OCI-LY3 (cell line): ENCODE results near the gene CDIP1.
A peak's percentile ranks its signal among the peaks of the same experiment; 100 is the strongest.

Source experiments
- H2AFZ ChIP-seq: fragments of 200-600, 300-600 bp; shearing (Covaris generic); 2 replicates; pipeline ENCODE4 v1.6.0; 2014; ENCODE audit warnings: antibody characterized with exemption, low read depth, low read length
- H3K27ac ChIP-seq: fragments of 200-600, 300-600 bp; sonication (generic); 2 replicates; pipeline ENCODE4 v1.5.1; 2014; ENCODE audit warnings: mild to moderate bottlenecking, low read length, moderate library complexity, mixed read lengths
- H3K27me3 ChIP-seq: fragments of 200-600, 300-600 bp; sonication (generic); 2 replicates; pipeline ENCODE4 v1.6.1; 2014; ENCODE audit warnings: low read depth, low read length, mixed read lengths
- H3K36me3 ChIP-seq: fragments of 200-600, 300-600 bp; sonication (generic); replicated peaks from 2 replicates; pipeline ENCODE3; 2014; ENCODE audit warnings: low read depth, low read length, mixed read lengths
- H3K4me1 ChIP-seq: fragments of 300-600, 200-600 bp; sonication (generic); 2 replicates; pipeline ENCODE4 v1.6.1; 2014; ENCODE audit warnings: low read length, mixed read lengths
- H3K4me2 ChIP-seq: fragments of 200-600, 300-600 bp; sonication (generic); 2 replicates; pipeline ENCODE4 v1.6.1; 2014; ENCODE audit warnings: low read length, mixed read lengths
- H3K4me3 ChIP-seq: fragments of 300-600, 200-600 bp; sonication (generic); 2 replicates; pipeline ENCODE4 v1.5.1; 2014; ENCODE audit warnings: antibody characterized with exemption, mild to moderate bottlenecking, low read length, moderate library complexity
- H3K79me2 ChIP-seq: fragments of 300-600, 200-600 bp; shearing (Covaris generic); 2 replicates; pipeline ENCODE4 v1.6.1; 2014; ENCODE audit warnings: mild to moderate bottlenecking, low read length, mixed read lengths
- H3K9ac ChIP-seq: fragments of 300-600, 200-600 bp; shearing (Covaris generic); 2 replicates; pipeline ENCODE4 v1.6.0; 2014; ENCODE audit warnings: mild to moderate bottlenecking, low read length, moderate library complexity
- H3K9me3 ChIP-seq: fragments of 200-600, 300-600 bp; shearing (Covaris generic); 2 replicates; pipeline ENCODE4 v1.6.1; 2014; ENCODE audit warnings: low read length, mixed read lengths; ENCODE audit not compliant: insufficient read depth
- H4K20me1 ChIP-seq: fragments of 200-600, 300-600 bp; sonication (generic); 2 replicates; pipeline ENCODE4 v1.6.1; 2016; ENCODE audit warnings: low read length, mixed read lengths; ENCODE audit not compliant: insufficient read depth
- EZH2phosphoT487 ChIP-seq: fragments of 200-600 bp; shearing (Covaris generic); IDR thresholded peaks from 2 replicates; pipeline ENCODE4 v1.6.1; 2018; ENCODE audit warnings: antibody characterized with exemption, mixed run types, low read depth
- TF ChIP-seq, protein P1 (sequence below): fragments of 200-600, 300-600 bp; sonication (generic); IDR thresholded peaks from 2 replicates; pipeline ENCODE4 v1.5.1; 2014; ENCODE audit warnings: antibody characterized with exemption, low read length, low read depth

Gene CDIP1

DNA sequence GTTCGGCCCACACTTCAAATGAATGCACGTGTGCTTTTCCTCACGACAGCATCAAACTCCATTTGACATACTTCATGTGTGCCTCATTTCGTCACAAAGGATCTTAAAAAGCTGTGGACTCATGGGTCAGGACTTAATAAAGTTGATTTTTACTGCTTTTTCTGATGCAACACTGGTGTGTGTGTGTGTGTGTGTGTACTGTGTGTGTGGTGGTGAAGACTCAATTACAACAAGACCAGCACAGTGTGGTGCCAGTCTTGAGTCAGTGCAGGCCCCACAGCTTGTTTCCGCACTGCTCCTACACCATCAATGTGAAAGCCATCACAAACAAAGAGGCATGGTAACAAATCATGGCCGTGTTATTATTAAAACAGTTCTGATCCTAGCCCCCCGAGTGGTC, 17.7 kb downstream of the CDIP1 start:
- Histone ChIP-seq H3K27ac (no peak overlapping the region), H3K36me3 (no peaks in the 10 kb centered on the region), H3K27me3 (no peaks in the 10 kb centered on the region), H3K9me3 (no peaks in the 10 kb centered on the region), H3K79me2 (no peaks in the 10 kb centered on the region), H3K4me1 (peaks cover 3% of the 10 kb centered on the region), H3K4me2 (no peak overlapping the region), H2AFZ (no peak overlapping the region), H4K20me1 (0 out of 2 replicates have a peak, but pooled peaks cover 2% of the 10 kb centered on the region), H3K9ac (no peak overlapping the region), H3K4me3 (no peak overlapping the region)
- TF ChIP-seq, protein P1, sequence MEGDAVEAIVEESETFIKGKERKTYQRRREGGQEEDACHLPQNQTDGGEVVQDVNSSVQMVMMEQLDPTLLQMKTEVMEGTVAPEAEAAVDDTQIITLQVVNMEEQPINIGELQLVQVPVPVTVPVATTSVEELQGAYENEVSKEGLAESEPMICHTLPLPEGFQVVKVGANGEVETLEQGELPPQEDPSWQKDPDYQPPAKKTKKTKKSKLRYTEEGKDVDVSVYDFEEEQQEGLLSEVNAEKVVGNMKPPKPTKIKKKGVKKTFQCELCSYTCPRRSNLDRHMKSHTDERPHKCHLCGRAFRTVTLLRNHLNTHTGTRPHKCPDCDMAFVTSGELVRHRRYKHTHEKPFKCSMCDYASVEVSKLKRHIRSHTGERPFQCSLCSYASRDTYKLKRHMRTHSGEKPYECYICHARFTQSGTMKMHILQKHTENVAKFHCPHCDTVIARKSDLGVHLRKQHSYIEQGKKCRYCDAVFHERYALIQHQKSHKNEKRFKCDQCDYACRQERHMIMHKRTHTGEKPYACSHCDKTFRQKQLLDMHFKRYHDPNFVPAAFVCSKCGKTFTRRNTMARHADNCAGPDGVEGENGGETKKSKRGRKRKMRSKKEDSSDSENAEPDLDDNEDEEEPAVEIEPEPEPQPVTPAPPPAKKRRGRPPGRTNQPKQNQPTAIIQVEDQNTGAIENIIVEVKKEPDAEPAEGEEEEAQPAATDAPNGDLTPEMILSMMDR, result no peak
- TF ChIP-seq EZH2phosphoT487, result no peak

DNA sequence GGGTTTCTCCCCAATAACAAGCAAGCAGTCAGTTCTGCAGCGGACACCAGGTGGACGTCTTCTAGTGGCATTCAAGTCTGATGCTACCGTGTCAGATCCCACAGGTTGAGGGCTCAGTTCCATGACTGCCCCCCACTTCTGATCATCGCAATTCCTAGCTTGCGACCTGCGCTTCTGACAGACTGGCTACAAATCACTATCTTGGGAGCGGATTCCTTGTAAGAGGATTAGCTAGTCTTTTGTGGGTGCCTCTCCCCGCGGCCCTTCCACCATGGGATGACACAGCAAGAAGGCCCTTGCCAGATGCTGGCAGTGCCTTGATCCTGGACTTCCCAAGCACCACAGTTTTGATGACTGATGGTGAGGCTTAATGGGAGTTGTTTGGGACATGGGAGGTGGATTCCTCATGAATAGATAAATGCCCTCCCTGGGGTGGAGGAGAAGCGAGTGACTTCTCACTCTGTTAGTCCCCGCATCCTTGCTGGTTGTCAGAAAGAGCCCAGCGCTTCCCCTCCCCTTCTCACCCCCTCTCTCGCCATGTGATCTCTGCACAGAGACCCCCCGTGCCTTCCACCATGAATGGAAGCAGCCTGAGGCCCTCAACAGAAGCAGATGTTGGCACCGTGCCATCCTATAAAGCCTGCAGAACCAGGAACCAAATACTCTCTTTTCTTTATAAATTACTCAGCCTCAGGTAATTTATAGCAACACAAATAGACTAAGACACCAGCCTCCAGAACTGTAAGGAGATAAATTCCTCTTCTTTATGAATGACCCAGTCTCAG, 19.1 kb downstream of the CDIP1 start:
- H4K20me1 ChIP-seq, result peaks cover 10% of the 10 kb centered on the region; the same call in 1 of the 2 replicates
- no peak overlapping the region for H3K4me3 ChIP-seq
- H3K79me2 ChIP-seq, result no peaks in the 10 kb centered on the region
- no peaks in the 10 kb centered on the region for H3K9me3 ChIP-seq
- H3K4me2 ChIP-seq, result no peak overlapping the region
- H3K36me3 ChIP-seq, result peaks cover 5% of the 10 kb centered on the region
- H3K4me1 ChIP-seq, result peaks cover 17% of the 10 kb centered on the region
- no peak overlapping the region for H3K9ac ChIP-seq
- H2AFZ ChIP-seq, result no peak overlapping the region
- H3K27ac ChIP-seq, result no peak overlapping the region
- TF ChIP-seq EZH2phosphoT487, result no peak
- TF ChIP-seq, protein P1, result no peak
- H3K27me3 ChIP-seq, result no peaks in the 10 kb centered on the region

DNA sequence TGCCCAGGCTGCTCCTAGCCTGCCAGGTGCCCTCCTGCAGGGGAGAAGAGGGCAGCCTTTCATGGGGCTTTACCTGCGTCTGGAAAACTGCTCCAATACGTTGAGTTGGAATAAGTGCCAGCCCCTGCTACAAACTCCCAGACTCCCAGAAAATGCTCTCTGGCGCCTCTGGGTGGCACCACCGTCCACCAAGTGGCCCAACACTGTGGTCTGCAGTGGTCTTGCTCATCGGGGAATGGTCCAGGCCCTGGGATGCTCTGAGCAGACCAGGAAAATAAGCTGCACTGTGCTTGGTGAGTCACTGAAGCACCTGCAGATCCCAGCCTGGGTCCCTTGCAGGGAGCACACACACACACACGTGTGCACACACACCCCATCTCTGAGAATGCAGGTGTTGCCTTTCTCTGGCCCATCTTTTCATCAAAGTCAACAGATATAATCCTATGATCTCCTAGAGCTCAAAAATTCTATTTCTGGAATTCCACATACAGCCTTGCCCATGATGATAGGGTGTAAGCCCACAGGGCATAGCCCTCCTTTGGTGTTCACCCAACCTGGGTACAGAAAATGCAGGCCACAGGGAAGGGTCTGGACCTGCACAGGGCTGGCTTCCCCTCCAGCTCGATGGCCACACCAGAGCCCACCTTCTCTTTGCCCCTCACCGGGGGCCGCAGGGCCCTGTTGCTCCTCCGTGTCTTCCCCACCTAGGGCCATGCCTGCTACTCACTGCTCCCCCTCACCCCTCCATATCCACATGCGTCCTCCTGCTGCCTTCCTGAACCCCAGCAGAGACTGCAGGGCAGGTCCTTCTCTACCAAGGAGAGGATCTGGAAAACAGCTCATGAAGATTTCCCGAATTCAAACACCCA, 20.5 kb downstream of the CDIP1 start:
- H3K9ac ChIP-seq, result no peak overlapping the region
- H3K4me2 ChIP-seq, result no peak overlapping the region
- no peaks in the 10 kb centered on the region for H3K27me3 ChIP-seq
- H2AFZ ChIP-seq, result no peak overlapping the region
- H3K79me2 ChIP-seq, result no peaks in the 10 kb centered on the region
- peaks cover 24% of the 10 kb centered on the region for H3K4me1 ChIP-seq
- H3K36me3 ChIP-seq, result peaks cover 10% of the 10 kb centered on the region
- TF ChIP-seq, protein P1, result peak; percentile 76
- no peak for TF ChIP-seq EZH2phosphoT487
- peaks cover 10% of the 10 kb centered on the region; the same call in 1 of the 2 replicates for H4K20me1 ChIP-seq
- H3K9me3 ChIP-seq, result no peaks in the 10 kb centered on the region
- H3K27ac ChIP-seq, result no peak overlapping the region
- no peak overlapping the region for H3K4me3 ChIP-seq

DNA sequence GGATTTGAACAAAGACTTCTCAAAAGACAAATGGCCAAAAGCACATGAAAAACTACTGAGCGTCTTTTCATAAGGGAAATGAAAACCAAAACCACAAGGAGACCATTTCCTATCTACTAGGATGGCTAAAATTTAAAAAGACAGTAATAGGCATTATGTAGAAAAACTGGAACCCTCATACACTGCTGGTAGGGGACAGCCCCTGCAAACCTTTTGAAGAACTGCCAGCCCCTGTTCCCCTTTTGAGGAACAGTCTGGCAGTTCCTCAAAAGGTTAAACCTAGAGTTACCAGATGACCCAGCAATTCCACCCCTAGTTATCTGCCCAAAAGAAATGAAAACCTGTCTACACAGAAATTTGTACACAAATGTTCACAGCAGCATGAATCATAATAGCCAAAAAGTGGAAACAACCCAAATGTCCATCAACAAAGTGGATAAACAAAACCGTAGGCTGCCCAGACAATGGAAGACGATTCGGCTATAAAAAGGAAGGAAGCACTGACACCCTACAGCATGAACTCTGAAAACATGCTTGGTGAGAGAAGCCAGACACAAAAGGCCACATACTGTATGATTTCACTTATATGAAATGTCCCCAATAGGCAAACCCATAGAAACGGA, 22.9 kb downstream of the CDIP1 start:
- no peaks in the 10 kb centered on the region for H3K27me3 ChIP-seq
- H3K4me2 ChIP-seq, result peak overlapping the region; percentile 49
- H3K4me3 ChIP-seq, result no peak overlapping the region
- H2AFZ ChIP-seq, result no peak overlapping the region
- H3K9ac ChIP-seq, result no peak overlapping the region
- no peaks in the 10 kb centered on the region for H3K9me3 ChIP-seq
- peak overlapping the region; percentile 10; the same call in 1 of the 2 replicates for H3K27ac ChIP-seq
- H4K20me1 ChIP-seq, result peaks cover 10% of the 10 kb centered on the region; the same call in 1 of the 2 replicates
- peaks cover 16% of the 10 kb centered on the region for H3K36me3 ChIP-seq
- TF ChIP-seq, protein P1, result no peak
- no peak for TF ChIP-seq EZH2phosphoT487
- peaks cover 24% of the 10 kb centered on the region for H3K4me1 ChIP-seq
- H3K79me2 ChIP-seq, result no peaks in the 10 kb centered on the region
